ENCODE measurements around the gene RASD1.

Gene RASD1

GRCh38 chr17:17527534-17527933 is 31.3 kb upstream of the RASD1 start:
- no peak for DNase-seq (ENCODE audit: low read depth in 2 of 2)

- no peak for DNase-seq (ENCODE audit: low read depth in 2 of 2)
Measured at GRCh38 chr17:17526369-17526768, 30.2 kb upstream of the RASD1 start.

- no peak for DNase-seq (ENCODE audit: low read depth in 2 of 2)
Measured at GRCh38 chr17:17525956-17526355, 29.8 kb upstream of the RASD1 start.

- no peak for DNase-seq (ENCODE audit: low read depth in 2 of 2)
Measured at GRCh38 chr17:17525311-17525710, 29.1 kb upstream of the RASD1 start.

- no peak for DNase-seq (ENCODE audit: low read depth in 2 of 2)
Measured at GRCh38 chr17:17523731-17524490, 27.7 kb upstream of the RASD1 start.

GRCh38 chr17:17523001-17523730 is 27.0 kb upstream of the RASD1 start:
- DNase-seq (ENCODE audit: low read depth in 2 of 2): no peak

- no peak for DNase-seq (ENCODE audit: low read depth in 2 of 2)
Measured at GRCh38 chr17:17520599-17521232, 24.5 kb upstream of the RASD1 start.

GRCh38 chr17:17519886-17520285 is 23.7 kb upstream of the RASD1 start:
- DNase-seq (ENCODE audit: low read depth in 2 of 2): no peak

- no peak for DNase-seq (ENCODE audit: low read depth in 2 of 2)
Measured at GRCh38 chr17:17518951-17519350, 22.8 kb upstream of the RASD1 start.

- DNase-seq (ENCODE audit: low read depth in 2 of 2): no peak
Measured at GRCh38 chr17:17518014-17518413, 21.8 kb upstream of the RASD1 start.

- no peak for DNase-seq (ENCODE audit: low read depth in 2 of 2)
Measured at GRCh38 chr17:17516941-17517720, 20.9 kb upstream of the RASD1 start.

GRCh38 chr17:17515934-17516930 is 20.0 kb upstream of the RASD1 start:
- no peak for DNase-seq (ENCODE audit: low read depth in 2 of 2)

GRCh38 chr17:17514993-17515933 is 19.1 kb upstream of the RASD1 start:
- no peak for DNase-seq (ENCODE audit: low read depth in 2 of 2)

- no peak for DNase-seq (ENCODE audit: low read depth in 2 of 2)
Measured at GRCh38 chr17:17514361-17514992, 18.3 kb upstream of the RASD1 start.

- no peak for DNase-seq (ENCODE audit: low read depth in 2 of 2)
Measured at GRCh38 chr17:17513626-17514025, 17.4 kb upstream of the RASD1 start.

GRCh38 chr17:17512866-17513265 is 16.7 kb upstream of the RASD1 start:
- no peak for DNase-seq (ENCODE audit: low read depth in 2 of 2)

- no peak for DNase-seq (ENCODE audit: low read depth in 2 of 2)
Measured at GRCh38 chr17:17511881-17512858, 16.0 kb upstream of the RASD1 start.

GRCh38 chr17:17511293-17511741 is 15.1 kb upstream of the RASD1 start:
- DNase-seq (ENCODE audit: low read depth in 2 of 2): no peak

Measured in stimulated activated CD4-positive, alpha-beta T cell treated with anti-CD3 and anti-CD28 coated beads, Interleukin-4, amount 100 ng/mL, for 48 hours (primary cell).